ENCODE measurements around the gene PTPRT.

DNA sequence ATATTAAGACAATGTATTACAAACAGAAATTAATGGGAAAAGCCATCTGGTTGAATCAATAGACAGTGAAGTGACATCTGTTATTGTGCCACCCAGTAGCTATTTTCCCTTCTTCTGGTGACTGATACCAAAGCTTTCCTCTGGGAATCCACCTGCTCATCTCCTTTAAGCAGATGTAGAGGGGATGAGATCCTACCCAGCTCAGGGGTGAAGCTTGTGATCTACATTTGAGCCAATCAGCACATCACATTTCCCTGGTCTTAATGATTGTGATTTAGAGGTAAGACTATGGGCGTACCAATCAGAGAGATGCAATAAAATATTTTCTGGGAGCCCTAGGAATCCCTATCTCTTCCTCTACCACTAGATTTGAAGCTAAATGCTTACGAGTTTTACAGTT lies 782.9 kb downstream of the PTPRT start:
- TF ChIP-seq, protein P1, sequence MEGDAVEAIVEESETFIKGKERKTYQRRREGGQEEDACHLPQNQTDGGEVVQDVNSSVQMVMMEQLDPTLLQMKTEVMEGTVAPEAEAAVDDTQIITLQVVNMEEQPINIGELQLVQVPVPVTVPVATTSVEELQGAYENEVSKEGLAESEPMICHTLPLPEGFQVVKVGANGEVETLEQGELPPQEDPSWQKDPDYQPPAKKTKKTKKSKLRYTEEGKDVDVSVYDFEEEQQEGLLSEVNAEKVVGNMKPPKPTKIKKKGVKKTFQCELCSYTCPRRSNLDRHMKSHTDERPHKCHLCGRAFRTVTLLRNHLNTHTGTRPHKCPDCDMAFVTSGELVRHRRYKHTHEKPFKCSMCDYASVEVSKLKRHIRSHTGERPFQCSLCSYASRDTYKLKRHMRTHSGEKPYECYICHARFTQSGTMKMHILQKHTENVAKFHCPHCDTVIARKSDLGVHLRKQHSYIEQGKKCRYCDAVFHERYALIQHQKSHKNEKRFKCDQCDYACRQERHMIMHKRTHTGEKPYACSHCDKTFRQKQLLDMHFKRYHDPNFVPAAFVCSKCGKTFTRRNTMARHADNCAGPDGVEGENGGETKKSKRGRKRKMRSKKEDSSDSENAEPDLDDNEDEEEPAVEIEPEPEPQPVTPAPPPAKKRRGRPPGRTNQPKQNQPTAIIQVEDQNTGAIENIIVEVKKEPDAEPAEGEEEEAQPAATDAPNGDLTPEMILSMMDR (tag by site-specific recombination; IDR thresholded peaks at IDR 0.05), result no peak
- TF ChIP-seq ZNF302 (tag by site-specific recombination; IDR thresholded peaks at IDR 0.05; ENCODE audit: low read depth) (no peak), GLI4 (tag by site-specific recombination; IDR thresholded peaks at IDR 0.05) (no peak), ZNF776 (tag by site-specific recombination; IDR thresholded peaks at IDR 0.05; ENCODE audit: borderline replicate concordance) (no peak), ZNF146 (tag by site-specific recombination; IDR thresholded peaks at IDR 0.05) (no peak), ZNF354C (tag by site-specific recombination; IDR thresholded peaks at IDR 0.05; ENCODE audit: borderline replicate concordance, low read depth) (no peak), ZNF121 (tag by site-specific recombination; IDR thresholded peaks at IDR 0.05) (no peak), ZNF791 (tag by site-specific recombination; IDR thresholded peaks at IDR 0.05) (no peak), ZSCAN23 (tag by site-specific recombination; IDR thresholded peaks at IDR 0.05) (no peak), SP2 (tag by site-specific recombination; IDR thresholded peaks at IDR 0.05) (no peak), ZNF138 (tag by site-specific recombination; IDR thresholded peaks at IDR 0.05; ENCODE audit: borderline replicate concordance) (no peak), ZSCAN30 (tag by site-specific recombination; IDR thresholded peaks at IDR 0.05) (no peak), ZIC2 (tag by site-specific recombination; IDR thresholded peaks at IDR 0.05) (no peak)
- TF ChIP-seq, protein P2, sequence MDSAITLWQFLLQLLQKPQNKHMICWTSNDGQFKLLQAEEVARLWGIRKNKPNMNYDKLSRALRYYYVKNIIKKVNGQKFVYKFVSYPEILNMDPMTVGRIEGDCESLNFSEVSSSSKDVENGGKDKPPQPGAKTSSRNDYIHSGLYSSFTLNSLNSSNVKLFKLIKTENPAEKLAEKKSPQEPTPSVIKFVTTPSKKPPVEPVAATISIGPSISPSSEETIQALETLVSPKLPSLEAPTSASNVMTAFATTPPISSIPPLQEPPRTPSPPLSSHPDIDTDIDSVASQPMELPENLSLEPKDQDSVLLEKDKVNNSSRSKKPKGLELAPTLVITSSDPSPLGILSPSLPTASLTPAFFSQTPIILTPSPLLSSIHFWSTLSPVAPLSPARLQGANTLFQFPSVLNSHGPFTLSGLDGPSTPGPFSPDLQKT (IDR thresholded peaks at IDR 0.05; ENCODE audit: borderline replicate concordance, low read depth, low read length), result no peak
